Measurements from ENCODE around the gene CHST7.

The CHST7 gene

DNA sequence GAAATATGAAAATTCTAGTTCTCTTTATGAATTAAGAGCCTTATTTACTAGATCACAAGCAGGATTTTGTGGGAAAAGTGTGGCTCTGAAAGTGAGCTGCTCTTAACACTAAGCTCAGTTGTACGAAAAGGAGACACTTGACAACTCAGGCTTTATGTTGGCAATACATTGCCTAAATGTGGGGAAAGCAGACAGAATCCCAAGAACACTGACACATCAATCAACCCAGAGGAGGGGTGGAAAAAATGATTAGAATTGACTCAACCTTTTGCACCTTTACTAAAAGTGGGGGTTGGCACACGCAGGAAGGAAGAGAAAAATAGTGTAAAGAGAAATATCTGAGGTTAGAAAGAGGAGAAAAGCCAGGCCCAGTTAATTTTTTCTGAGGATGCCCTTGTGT, 61.6 kb downstream of the CHST7 start:
- H3K9ac ChIP-seq, result no peak overlapping the region
- TF ChIP-seq, protein P1, sequence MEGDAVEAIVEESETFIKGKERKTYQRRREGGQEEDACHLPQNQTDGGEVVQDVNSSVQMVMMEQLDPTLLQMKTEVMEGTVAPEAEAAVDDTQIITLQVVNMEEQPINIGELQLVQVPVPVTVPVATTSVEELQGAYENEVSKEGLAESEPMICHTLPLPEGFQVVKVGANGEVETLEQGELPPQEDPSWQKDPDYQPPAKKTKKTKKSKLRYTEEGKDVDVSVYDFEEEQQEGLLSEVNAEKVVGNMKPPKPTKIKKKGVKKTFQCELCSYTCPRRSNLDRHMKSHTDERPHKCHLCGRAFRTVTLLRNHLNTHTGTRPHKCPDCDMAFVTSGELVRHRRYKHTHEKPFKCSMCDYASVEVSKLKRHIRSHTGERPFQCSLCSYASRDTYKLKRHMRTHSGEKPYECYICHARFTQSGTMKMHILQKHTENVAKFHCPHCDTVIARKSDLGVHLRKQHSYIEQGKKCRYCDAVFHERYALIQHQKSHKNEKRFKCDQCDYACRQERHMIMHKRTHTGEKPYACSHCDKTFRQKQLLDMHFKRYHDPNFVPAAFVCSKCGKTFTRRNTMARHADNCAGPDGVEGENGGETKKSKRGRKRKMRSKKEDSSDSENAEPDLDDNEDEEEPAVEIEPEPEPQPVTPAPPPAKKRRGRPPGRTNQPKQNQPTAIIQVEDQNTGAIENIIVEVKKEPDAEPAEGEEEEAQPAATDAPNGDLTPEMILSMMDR (conservative IDR thresholded peaks at IDR 0.05; ENCODE audit: low read depth, low read length), result no peak
- no peaks in the 10 kb centered on the region for H3K79me2 ChIP-seq (ENCODE audit: insufficient read depth, low read depth)
- no peak overlapping the region for H3K4me3 ChIP-seq (IDR thresholded peaks at IDR 0.05; ENCODE audit: insufficient read depth, low read depth, low read length)
- H3K27ac ChIP-seq, result no peak overlapping the region
- H3K27me3 ChIP-seq (ENCODE audit: insufficient read depth, low read depth), result no peaks in the 10 kb centered on the region
- peaks cover 5% of the 10 kb centered on the region for H3K4me1 ChIP-seq (ENCODE audit: low read depth, poor library complexity, severe bottlenecking)
- no peak overlapping the region for H2AFZ ChIP-seq (ENCODE audit: low read depth)
- H3K36me3 ChIP-seq (ENCODE audit: insufficient read depth), result no peaks in the 10 kb centered on the region
- H4K20me1 ChIP-seq (ENCODE audit: insufficient read depth), result no peaks in the 10 kb centered on the region
- no peak overlapping the region for H3K4me2 ChIP-seq

GRCh38 chrX:46636223-46636622, 62.7 kb downstream of the CHST7 start:
- Histone ChIP-seq H3K4me2 (no peak overlapping the region), H3K9ac (no peak overlapping the region), H4K20me1 (ENCODE audit: insufficient read depth) (no peaks in the 10 kb centered on the region)

DNA sequence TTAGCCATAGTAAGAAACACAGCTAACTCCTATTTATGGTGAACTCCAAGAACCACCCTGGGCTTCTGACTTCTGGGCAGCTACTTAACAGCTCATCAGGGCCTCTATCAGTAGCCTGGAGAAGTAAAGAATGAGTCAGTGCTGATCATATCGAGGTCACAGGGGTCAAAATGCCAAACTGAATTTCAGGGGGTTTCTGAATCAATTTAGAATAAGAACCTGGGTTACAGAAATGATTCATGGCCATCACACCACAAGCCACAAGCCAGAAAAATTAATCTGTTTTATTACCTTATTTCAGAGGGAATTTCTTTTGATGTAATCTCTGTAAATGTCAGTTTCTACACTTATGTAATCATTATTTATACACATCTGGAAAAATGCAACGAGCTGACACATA, 64.4 kb downstream of the CHST7 start:
- H3K4me1 ChIP-seq (ENCODE audit: low read depth, poor library complexity, severe bottlenecking), result no peaks in the 10 kb centered on the region

More at GRCh38 chrX:46636223-46636622, 62.7 kb downstream of the CHST7 start:
- Histone ChIP-seq H3K27me3 (ENCODE audit: insufficient read depth, low read depth) (no peaks in the 10 kb centered on the region), H3K36me3 (ENCODE audit: insufficient read depth) (no peaks in the 10 kb centered on the region), H3K4me1 (ENCODE audit: low read depth, poor library complexity, severe bottlenecking) (no peaks in the 10 kb centered on the region), H3K27ac (no peak overlapping the region), H3K79me2 (ENCODE audit: insufficient read depth, low read depth) (no peaks in the 10 kb centered on the region), H2AFZ (ENCODE audit: low read depth) (no peak overlapping the region), H3K4me3 (IDR thresholded peaks at IDR 0.05; ENCODE audit: insufficient read depth, low read depth, low read length) (no peak overlapping the region)
- TF ChIP-seq, protein P1 (conservative IDR thresholded peaks at IDR 0.05; ENCODE audit: low read depth, low read length), result no peak

DNA sequence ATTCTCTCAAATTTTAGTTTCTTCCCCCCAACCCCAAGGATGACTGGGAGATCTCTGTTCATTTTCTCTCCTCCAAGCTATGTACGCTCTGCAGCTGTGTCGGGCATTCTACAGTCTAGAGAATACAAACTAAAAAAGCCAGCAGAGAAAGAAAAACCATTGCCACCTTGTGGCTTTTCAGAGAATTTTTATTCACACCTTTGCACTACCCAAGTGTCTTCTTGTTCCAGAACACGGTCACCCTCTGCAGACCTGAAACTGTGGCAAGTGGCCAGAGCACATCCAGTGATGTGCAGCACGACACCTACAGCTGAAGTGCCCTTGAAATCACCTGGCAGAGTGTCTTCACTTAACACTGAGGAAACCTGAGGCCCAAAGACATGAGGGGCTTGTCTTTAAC, 68.6 kb downstream of the CHST7 start:
- no peak overlapping the region for H3K9ac ChIP-seq
- no peak overlapping the region for H2AFZ ChIP-seq (ENCODE audit: low read depth)
- H4K20me1 ChIP-seq (ENCODE audit: insufficient read depth), result no peaks in the 10 kb centered on the region
- TF ChIP-seq, protein P1 (conservative IDR thresholded peaks at IDR 0.05; ENCODE audit: low read depth, low read length), result peak; percentile 56
- no peaks in the 10 kb centered on the region for H3K27me3 ChIP-seq (ENCODE audit: insufficient read depth, low read depth)
- no peak overlapping the region for H3K27ac ChIP-seq
- no peak overlapping the region for H3K4me2 ChIP-seq
- H3K4me3 ChIP-seq (IDR thresholded peaks at IDR 0.05; ENCODE audit: insufficient read depth, low read depth, low read length), result no peak overlapping the region
- H3K36me3 ChIP-seq (ENCODE audit: insufficient read depth), result no peaks in the 10 kb centered on the region
- H3K79me2 ChIP-seq (ENCODE audit: insufficient read depth, low read depth), result no peaks in the 10 kb centered on the region
- peaks cover 6% of the 10 kb centered on the region for H3K4me1 ChIP-seq (ENCODE audit: low read depth, poor library complexity, severe bottlenecking)

More for the DNA sequence above, 64.4 kb downstream of the CHST7 start:
- Histone ChIP-seq H4K20me1 (ENCODE audit: insufficient read depth) (no peaks in the 10 kb centered on the region), H2AFZ (ENCODE audit: low read depth) (no peak overlapping the region), H3K79me2 (ENCODE audit: insufficient read depth, low read depth) (no peaks in the 10 kb centered on the region), H3K4me3 (IDR thresholded peaks at IDR 0.05; ENCODE audit: insufficient read depth, low read depth, low read length) (no peak overlapping the region), H3K4me2 (no peak overlapping the region), H3K27me3 (ENCODE audit: insufficient read depth, low read depth) (no peaks in the 10 kb centered on the region), H3K36me3 (ENCODE audit: insufficient read depth) (no peaks in the 10 kb centered on the region), H3K9ac (no peak overlapping the region), H3K27ac (no peak overlapping the region)
- TF ChIP-seq, protein P1 (conservative IDR thresholded peaks at IDR 0.05; ENCODE audit: low read depth, low read length), result no peak
